Suprapubic skin (tissue), 4 donors: ENCODE data around the gene NOD1. TPM values are rescaled to one million over a fixed set of nuclear protein-coding genes. Genes with fewer than 3 reads are reported as not detected.
A peak's percentile ranks its signal among the peaks of the same experiment; 100 is the strongest.
"Not testable (repeated sequence)": the region's sequence is repeated elsewhere in the genome, so short reads cannot be mapped to it uniquely, and the experiment has no call there.

Experiments used
- DNase-seq, 2 donors: peaks; one replicate each; pipeline ENCODE4 v3.0.0-alpha.2; 2019; ENCODE audit warnings: low spot score in 2 of 2
- H3K27ac ChIP-seq: fragments of 200-600 bp; sonication (generic); one replicate; pipeline ENCODE4 v1.5.1; 2019
- H3K27me3 ChIP-seq: fragments of 200-600 bp; sonication (generic); one replicate; pipeline ENCODE4 v1.5.1; 2019
- H3K36me3 ChIP-seq: fragments of 200-600 bp; sonication (generic); one replicate; pipeline ENCODE4 v1.5.1; 2019
- H3K4me1 ChIP-seq: fragments of 200-600 bp; sonication (generic); one replicate; pipeline ENCODE4 v1.5.1; 2019
- H3K4me3 ChIP-seq: fragments of 200-600 bp; sonication (generic); one replicate; pipeline ENCODE4 v1.5.1; 2019; ENCODE audit warnings: mild to moderate bottlenecking
- H3K9me3 ChIP-seq: fragments of 200-600 bp; sonication (generic); one replicate; pipeline ENCODE4 v1.5.1; 2019
- EP300 ChIP-seq: sonication (generic); formaldehyde crosslinking; IDR thresholded peaks from one replicate; pipeline ENCODE4 v1.6.1; 2017; ENCODE audit warnings: antibody characterized with exemption
- POLR2A ChIP-seq, 2 donors: fragments of 450-650 bp; IDR thresholded peaks; one replicate each; pipeline ENCODE4 v1.6.1; 2017; ENCODE audit warnings: antibody characterized with exemption in 2 of 2, mild to moderate bottlenecking in 2 of 2, moderate library complexity in 2 of 2
- POLR2AphosphoS5 ChIP-seq, 3 donors: sonication (generic); formaldehyde crosslinking; IDR thresholded peaks; one replicate each; pipeline ENCODE4 v1.6.1; 2017; ENCODE audit warnings: antibody characterized with exemption in 3 of 3
- WGBS: methylation state at CpG from one replicate; pipeline ENCODE4 v1.1.5; 2018; 5-methylcytosine and 5-hydroxymethylcytosine counted together
- total RNA-seq, 4 donors: library from RNA; depleted of rRNA; stranded (reverse); fragments of >200 nt; gene quantifications; one replicate each; pipeline ENCODE4 v1.1.0, GENCODE V29; 2016
- TF ChIP-seq, protein P1 (sequence below), 2 donors: fragments of 200-600 bp in 1 of 2; fragments of 450-650 bp in 1 of 2; sonication (generic) in 1 of 2; IDR thresholded peaks; one replicate each; pipeline ENCODE4 v1.5.1; 2016 to 2019; ENCODE audit warnings: antibody characterized with exemption in 2 of 2, mild to moderate bottlenecking in 1 of 2, moderate library complexity in 1 of 2

The NOD1 gene
- total RNA-seq, 4 donors from 2014 or later: 9.2 to 22.8 (median 13.4) TPM

DNA sequence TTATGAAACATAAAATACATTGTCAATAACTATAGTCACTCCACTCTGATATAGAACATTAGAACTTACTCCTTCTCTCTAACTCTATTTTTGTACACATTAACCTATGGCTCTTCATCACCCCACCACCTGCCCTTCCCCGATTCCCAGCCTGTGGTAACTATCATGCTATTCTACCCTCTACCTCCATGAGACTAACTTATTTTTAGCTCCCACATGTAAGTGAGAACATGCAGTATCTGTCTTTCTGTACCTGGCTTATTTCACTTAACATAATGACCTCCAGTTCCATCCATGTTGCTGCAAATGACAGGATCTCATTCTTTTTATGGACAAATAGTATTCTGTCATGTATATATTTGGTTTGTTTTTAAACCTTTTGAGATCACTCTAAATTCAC lies 8.8 kb upstream of the NOD1 start:
- H3K27ac ChIP-seq: no peak overlapping the region
- H3K4me3 ChIP-seq: no peak overlapping the region
- 91% methylated on average over 1 of the region's 1 CpG for WGBS
- no peak for TF ChIP-seq POLR2A (IDR thresholded peaks at IDR 0.05)
- TF ChIP-seq, protein P1, sequence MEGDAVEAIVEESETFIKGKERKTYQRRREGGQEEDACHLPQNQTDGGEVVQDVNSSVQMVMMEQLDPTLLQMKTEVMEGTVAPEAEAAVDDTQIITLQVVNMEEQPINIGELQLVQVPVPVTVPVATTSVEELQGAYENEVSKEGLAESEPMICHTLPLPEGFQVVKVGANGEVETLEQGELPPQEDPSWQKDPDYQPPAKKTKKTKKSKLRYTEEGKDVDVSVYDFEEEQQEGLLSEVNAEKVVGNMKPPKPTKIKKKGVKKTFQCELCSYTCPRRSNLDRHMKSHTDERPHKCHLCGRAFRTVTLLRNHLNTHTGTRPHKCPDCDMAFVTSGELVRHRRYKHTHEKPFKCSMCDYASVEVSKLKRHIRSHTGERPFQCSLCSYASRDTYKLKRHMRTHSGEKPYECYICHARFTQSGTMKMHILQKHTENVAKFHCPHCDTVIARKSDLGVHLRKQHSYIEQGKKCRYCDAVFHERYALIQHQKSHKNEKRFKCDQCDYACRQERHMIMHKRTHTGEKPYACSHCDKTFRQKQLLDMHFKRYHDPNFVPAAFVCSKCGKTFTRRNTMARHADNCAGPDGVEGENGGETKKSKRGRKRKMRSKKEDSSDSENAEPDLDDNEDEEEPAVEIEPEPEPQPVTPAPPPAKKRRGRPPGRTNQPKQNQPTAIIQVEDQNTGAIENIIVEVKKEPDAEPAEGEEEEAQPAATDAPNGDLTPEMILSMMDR (IDR thresholded peaks at IDR 0.05): no peak
- no peak for TF ChIP-seq POLR2AphosphoS5 (IDR thresholded peaks at IDR 0.05)
- no peak for TF ChIP-seq EP300
- no peaks in the 10 kb centered on the region for H3K27me3 ChIP-seq
- DNase-seq: no peak
- no peaks in the 10 kb centered on the region for H3K36me3 ChIP-seq
- H3K9me3 ChIP-seq: no peaks in the 10 kb centered on the region
- no peaks in the 10 kb centered on the region for H3K4me1 ChIP-seq

DNA sequence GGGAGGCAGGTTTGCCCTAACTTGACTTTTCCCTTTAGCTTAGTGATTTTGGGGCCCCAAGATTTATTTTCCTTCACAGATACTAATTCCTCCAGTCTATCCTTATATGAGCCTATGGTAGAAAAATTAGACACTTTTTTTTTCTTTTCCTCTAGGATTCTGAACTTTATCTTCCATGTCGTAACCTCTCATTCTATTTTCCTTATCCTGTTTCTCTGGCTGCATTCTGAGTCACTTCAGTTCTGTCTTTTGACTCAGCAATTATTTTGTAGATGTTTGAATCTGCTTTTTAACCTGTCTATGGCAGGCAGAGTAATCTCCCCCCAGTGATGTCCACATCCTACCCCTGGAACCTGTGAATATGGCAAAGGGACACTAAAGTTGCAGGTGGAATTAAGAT lies 7.1 kb upstream of the NOD1 start:
- DNase-seq: no peak
- Histone ChIP-seq H3K4me3 (no peak overlapping the region), H3K4me1 (no peaks in the 10 kb centered on the region), H3K9me3 (no peaks in the 10 kb centered on the region), H3K27ac (no peak overlapping the region), H3K36me3 (no peaks in the 10 kb centered on the region), H3K27me3 (no peaks in the 10 kb centered on the region)
- WGBS: 85% methylated on average over 1 of the region's 1 CpG
- TF ChIP-seq, protein P1 (IDR thresholded peaks at IDR 0.05): no peak
- no peak for TF ChIP-seq EP300

DNA sequence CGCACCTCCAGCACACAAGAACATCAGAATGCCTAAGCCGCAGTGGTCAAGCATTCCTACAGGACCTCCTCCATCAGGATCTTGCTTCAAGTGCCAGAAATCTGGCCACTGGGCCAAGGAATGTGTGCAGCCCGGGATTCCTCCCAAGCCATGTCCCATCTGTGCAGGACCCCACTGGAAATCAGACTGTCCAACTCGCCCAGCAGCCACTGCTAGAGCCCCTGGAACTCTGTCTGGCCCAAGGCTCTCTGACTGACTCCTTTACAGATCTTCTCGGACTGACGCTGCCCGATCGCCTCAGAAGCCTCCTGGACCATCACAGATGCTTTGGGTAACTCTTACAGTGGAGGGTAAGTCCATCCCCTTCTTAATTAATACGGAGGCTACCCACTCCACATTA lies 2.8 kb upstream of the NOD1 start:
- 95% methylated on average over 9 of the region's 9 CpGs for WGBS

GRCh38 chr7:30479202-30480120 lies 877 bp upstream of the NOD1 start:
- DNase-seq: no peak
- Histone ChIP-seq H3K27me3 (no peaks in the 10 kb centered on the region), H3K36me3 (no peaks in the 10 kb centered on the region), H3K27ac (peak overlapping the region; percentile 95), H3K9me3 (no peaks in the 10 kb centered on the region), H3K4me3 (peak overlapping the region; percentile 85), H3K4me1 (peaks cover 44% of the 10 kb centered on the region)
- TF ChIP-seq POLR2A (IDR thresholded peaks at IDR 0.05) (no peak), POLR2AphosphoS5 (IDR thresholded peaks at IDR 0.05) (no peak), EP300 (no peak)
- TF ChIP-seq, protein P1 (IDR thresholded peaks at IDR 0.05): no peak
- 81% methylated on average over 14 of the region's 14 CpGs for WGBS

More for the DNA sequence above, 2.8 kb upstream of the NOD1 start:
- not testable (repeated sequence) for H3K9me3 ChIP-seq, H3K27ac ChIP-seq, H3K27me3 ChIP-seq, H3K4me3 ChIP-seq, DNase-seq, H3K36me3 ChIP-seq
- peaks cover 30% of the 10 kb centered on the region for H3K4me1 ChIP-seq

DNA sequence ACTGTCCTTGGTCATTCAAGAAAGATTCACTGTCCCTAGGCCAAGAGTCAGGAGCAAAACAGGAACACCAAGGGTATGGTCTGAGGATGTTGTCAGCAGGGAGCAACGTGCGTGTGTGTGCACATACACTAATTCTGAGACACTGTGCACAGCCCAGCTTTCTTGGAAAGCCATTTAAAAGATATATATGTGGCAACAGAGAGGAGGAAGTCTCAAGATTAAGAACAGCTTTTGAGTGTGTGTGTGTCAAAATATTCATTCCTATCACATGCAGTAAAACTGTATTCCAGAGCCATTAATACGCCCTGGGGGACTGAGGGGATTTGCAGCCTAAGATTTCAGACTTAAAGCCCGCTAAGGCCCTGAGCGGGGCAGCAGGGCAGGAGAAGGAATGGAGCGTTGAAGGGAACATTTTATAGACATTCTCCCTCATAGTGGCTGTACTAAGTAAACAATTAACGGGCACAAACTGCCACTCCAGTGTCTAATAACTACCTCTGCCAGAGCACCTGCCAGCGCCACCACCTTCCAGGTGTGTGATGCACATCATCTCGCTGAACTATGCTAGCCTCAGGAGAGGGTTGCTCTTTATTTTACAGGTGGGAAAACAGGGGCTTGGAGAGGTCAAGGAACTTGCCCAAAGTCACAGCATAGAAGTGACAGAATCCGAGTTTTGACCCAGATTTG lies 2.0 kb downstream of the NOD1 start:
- peaks cover 64% of the 10 kb centered on the region for H3K4me1 ChIP-seq
- H3K27me3 ChIP-seq: no peaks in the 10 kb centered on the region
- TF ChIP-seq, protein P1 (IDR thresholded peaks at IDR 0.05): no peak
- TF ChIP-seq EP300: no peak
- no peak for TF ChIP-seq POLR2A (IDR thresholded peaks at IDR 0.05)
- TF ChIP-seq POLR2AphosphoS5 (IDR thresholded peaks at IDR 0.05): no peak
- H3K27ac ChIP-seq: no peak overlapping the region
- H3K36me3 ChIP-seq: no peaks in the 10 kb centered on the region
- H3K9me3 ChIP-seq: no peaks in the 10 kb centered on the region
- no peak for DNase-seq
- 75% methylated on average over 10 of the region's 10 CpGs for WGBS
- H3K4me3 ChIP-seq: no peak overlapping the region
